ENCODE results near the gene SIL1.
"Not testable (repeated sequence)": the region's sequence is repeated elsewhere in the genome, so short reads cannot be mapped to it uniquely, and the experiment has no call there.

Gene SIL1

GRCh38 chr5:139138109-139138508, 60.1 kb downstream of the SIL1 start:
- no peak for DNase-seq

GRCh38 chr5:139137697-139138096, 60.5 kb downstream of the SIL1 start:
- no peak for DNase-seq

- DNase-seq = no peak
These were observed 63.3 kb downstream of the SIL1 start for GRCh38 chr5:139134906-139135305.

- no peak for DNase-seq
These were observed 64.9 kb downstream of the SIL1 start for GRCh38 chr5:139133282-139133681.

- no peak for DNase-seq
These were observed 65.7 kb downstream of the SIL1 start for GRCh38 chr5:139132515-139132914.

- no peak for DNase-seq
These were observed 66.2 kb downstream of the SIL1 start for GRCh38 chr5:139131921-139132432.

GRCh38 chr5:139131465-139131864, 66.7 kb downstream of the SIL1 start:
- no peak for DNase-seq

GRCh38 chr5:139131062-139131461, 67.1 kb downstream of the SIL1 start:
- DNase-seq = no peak

- no peak for DNase-seq
These were observed 68.0 kb downstream of the SIL1 start for GRCh38 chr5:139130214-139130613.

GRCh38 chr5:139126711-139127111, 71.5 kb downstream of the SIL1 start:
- no peak for DNase-seq

GRCh38 chr5:139125991-139126390, 72.2 kb downstream of the SIL1 start:
- no peak for DNase-seq

- DNase-seq = no peak
These were observed 73.2 kb downstream of the SIL1 start for GRCh38 chr5:139124774-139125520.

GRCh38 chr5:139121120-139121519, 77.0 kb downstream of the SIL1 start:
- DNase-seq = no peak

- DNase-seq = no peak
These were observed 77.6 kb downstream of the SIL1 start for GRCh38 chr5:139120521-139120920.

- DNase-seq = no peak
These were observed 79.4 kb downstream of the SIL1 start for GRCh38 chr5:139118804-139119203.

- DNase-seq = no peak
These were observed 80.8 kb downstream of the SIL1 start for GRCh38 chr5:139117342-139117884.

GRCh38 chr5:139116100-139116655, 82.0 kb downstream of the SIL1 start:
- no peak for DNase-seq

- no peak for DNase-seq
These were observed 84.3 kb downstream of the SIL1 start for GRCh38 chr5:139113892-139114291.

GRCh38 chr5:139112362-139112761, 85.8 kb downstream of the SIL1 start:
- DNase-seq = not testable (repeated sequence)

- DNase-seq = no peak
These were observed 87.5 kb downstream of the SIL1 start for GRCh38 chr5:139110526-139111168.

- no peak for DNase-seq
These were observed 89.9 kb downstream of the SIL1 start for GRCh38 chr5:139108063-139108824.

GRCh38 chr5:139105621-139106071, 92.5 kb downstream of the SIL1 start:
- DNase-seq = no peak
